ENCODE measurements around the gene ITGBL1.

DNA sequence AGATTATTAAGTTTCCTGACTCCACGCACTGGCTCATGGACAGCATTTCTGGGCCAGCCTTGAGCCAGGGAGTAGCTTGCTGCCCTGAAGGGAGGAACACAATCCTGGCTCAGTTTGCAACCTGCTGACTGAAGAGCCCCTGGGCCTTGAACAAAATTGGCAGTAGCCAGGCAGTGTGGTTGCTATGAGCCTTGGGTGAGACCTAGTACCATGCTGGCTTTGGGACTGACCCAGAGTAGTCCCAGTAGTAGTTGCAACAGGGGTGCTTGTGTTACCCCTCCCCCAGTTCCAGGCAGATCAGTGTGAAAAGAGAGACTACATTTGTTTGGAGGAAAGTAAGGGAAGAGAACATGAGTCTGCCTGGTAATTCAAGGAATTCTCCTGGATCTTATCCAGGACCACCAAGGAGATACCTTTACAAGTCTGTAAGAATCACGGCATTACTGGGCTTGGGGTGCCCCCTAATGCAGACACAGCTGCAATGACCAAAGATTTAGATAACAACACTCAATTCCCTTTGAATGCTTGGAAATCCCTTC is 22.0 kb downstream of the ITGBL1 start:
- TF ChIP-seq POLR2A (IDR thresholded peaks at IDR 0.05), result no peak
- TF ChIP-seq, protein P1, sequence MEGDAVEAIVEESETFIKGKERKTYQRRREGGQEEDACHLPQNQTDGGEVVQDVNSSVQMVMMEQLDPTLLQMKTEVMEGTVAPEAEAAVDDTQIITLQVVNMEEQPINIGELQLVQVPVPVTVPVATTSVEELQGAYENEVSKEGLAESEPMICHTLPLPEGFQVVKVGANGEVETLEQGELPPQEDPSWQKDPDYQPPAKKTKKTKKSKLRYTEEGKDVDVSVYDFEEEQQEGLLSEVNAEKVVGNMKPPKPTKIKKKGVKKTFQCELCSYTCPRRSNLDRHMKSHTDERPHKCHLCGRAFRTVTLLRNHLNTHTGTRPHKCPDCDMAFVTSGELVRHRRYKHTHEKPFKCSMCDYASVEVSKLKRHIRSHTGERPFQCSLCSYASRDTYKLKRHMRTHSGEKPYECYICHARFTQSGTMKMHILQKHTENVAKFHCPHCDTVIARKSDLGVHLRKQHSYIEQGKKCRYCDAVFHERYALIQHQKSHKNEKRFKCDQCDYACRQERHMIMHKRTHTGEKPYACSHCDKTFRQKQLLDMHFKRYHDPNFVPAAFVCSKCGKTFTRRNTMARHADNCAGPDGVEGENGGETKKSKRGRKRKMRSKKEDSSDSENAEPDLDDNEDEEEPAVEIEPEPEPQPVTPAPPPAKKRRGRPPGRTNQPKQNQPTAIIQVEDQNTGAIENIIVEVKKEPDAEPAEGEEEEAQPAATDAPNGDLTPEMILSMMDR (IDR thresholded peaks at IDR 0.05), result peak in 2 of 4 donors; percentile 5 to 11
